HG03439 (cell line): Measurements from ENCODE around the gene LCP1.

Experiments
- ATAC-seq: cut with Tn5 transposase; IDR thresholded peaks from one replicate; pipeline ENCODE4 v1.9.1; 2021; ENCODE audit warnings: mild to moderate bottlenecking, moderate library complexity; ENCODE audit not compliant: unreplicated experiment

LCP1 gene

DNA sequence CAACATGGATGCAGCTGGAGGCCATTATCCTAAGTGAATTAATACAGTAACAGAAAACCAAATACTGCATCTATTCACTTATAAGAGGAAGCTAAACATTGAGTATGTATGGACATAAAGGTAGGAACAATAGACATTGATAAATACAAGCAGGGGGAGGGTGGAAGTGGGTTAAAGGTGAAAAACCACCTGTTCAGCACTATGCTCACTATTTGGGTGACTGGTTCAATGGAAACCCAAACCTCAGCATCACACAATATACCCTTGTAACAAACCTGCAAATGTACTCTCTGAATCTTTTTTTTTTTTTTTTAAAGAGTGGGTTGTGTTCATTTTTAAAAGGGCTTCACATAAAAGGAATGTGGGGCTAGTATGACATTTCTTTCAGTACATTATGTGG lies 50.3 kb downstream of the LCP1 start:
- no peak for ATAC-seq

DNA sequence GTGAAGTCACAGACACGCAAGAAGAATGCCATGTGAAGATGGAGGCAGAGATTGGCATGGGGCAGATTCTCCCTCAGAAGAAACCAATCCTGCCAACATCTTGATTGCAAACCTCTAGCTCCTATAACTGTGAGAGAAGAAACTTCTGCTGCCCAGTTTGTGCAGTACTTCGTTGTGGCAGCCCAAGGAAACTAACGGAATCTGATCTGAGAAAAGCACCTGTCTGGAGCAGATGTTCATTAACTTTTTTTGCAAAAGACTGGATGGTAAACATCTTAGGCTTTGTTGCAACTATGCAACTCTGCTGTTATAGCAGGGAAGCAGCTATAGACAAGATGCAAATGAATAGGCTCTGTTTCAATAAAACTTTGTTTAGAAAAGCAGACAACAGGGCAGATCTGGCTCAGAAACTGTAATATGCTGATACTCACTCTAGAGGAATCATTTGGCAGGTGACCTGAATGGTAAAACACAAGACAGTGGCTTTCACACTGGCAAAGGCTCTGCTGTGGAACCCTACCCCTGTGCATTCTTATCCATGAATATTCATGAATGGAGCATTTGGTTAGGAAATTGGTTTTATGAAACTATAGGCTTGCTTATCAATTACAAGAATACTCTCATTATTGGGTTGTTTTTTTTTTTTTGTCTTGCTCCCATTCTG lies 51.9 kb downstream of the LCP1 start:
- no peak for ATAC-seq

DNA sequence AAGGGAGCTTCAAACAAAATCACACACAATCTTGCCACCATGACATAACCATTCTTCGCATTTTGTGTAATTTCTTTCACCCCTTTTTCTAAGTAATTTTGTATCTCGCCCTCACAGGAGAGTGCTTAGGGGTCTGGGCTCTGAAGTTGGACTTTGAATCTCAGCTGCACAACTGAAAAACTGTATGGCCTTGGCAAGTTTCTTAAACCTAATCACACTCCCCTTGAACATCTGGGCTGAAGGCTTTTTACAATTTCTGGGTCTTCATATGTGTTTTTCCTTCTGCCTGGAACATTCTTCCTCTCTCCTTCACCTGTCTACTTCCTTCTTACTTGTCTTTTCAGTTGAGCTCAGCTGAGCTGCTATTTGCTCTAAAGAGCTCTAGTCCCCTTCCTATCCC lies 52.9 kb downstream of the LCP1 start:
- ATAC-seq, result no peak

DNA sequence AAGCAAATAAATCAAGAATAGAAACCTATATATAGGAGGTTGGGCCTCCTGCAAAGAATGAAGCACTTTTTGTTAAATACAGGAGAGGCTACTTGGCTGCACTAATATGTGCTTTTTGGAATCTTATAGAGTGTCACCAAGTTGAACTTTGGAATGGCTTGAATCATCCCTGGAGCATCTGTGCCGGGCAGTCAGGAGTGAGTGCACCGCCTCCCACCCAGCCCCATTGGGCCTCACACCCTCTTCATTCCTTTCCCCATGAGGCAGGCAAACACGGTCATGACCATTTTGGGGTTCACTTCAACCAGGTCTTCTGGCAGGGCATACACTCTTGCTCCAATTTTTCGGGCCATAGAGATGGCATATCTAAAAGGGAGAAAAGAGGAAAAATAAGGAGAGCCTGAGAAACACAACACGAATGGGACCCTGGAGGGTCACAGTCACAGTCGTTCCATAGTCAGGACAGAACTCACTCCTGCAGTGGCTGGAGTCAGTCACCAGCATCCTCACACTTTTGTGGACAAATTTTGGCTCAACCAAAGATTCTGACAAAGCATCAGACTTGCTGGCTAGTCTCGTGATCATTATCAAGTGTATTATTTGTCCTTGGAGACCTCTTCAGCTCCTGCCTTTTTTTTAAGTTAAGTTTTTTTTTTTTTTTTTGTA lies 54.5 kb downstream of the LCP1 start:
- ATAC-seq, result no peak

DNA sequence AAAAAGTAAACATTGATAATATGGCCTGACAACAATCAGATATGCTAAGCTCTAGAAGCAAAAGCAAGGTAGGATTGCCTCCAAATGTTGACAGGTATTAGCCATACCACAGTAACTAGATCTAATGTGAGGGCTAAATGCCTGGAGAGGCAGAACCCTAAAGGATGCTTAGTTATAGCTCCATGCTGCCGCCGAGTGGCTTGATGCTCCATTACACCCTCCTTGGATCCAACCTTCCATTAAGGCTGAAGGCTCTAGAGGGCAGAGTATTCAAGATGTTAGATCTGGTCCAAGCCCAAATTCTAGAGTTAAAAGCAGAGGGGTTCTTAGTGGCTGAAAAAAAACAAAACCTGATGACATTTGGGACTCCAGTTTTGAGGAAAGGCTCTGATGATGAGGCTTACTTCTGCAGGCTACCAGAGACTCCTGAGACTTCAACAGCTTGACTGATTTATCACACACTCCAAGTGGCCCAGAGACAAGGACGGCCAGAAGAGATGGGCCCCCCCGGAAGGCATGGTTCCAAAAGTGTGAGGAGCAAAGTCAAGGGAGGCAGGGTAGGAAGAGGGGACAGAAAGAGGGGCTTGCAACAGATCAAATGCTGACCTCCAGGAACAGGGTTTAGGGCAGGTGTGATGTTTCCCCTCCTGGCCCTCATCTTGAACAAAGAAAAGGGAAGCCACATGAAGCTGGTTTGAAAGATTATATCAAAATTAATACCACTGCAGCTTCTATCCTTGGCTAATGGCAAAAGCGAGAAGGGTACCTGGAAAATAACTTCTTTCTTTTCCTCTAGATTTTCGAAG lies 55.2 kb downstream of the LCP1 start:
- peak; percentile 78 for ATAC-seq

DNA sequence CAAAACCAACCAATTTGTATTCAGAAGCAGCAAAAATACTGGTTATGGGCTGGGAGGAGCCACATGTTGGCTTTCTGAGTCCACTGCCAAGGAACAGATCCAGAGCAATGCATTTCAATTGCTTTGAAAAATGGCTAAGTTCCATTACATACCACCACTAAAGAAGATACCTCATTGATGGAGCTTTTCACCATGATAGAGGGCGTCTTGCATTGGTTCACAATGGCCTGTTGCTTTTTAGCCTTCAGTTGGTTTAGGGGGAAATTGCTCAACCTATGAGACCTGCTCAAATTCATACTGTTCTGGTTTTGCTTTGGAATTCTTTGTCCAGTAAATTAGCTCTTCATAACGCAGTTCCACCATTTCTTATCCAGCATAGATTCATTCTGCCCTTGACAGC lies 55.9 kb downstream of the LCP1 start:
- ATAC-seq, result no peak

DNA sequence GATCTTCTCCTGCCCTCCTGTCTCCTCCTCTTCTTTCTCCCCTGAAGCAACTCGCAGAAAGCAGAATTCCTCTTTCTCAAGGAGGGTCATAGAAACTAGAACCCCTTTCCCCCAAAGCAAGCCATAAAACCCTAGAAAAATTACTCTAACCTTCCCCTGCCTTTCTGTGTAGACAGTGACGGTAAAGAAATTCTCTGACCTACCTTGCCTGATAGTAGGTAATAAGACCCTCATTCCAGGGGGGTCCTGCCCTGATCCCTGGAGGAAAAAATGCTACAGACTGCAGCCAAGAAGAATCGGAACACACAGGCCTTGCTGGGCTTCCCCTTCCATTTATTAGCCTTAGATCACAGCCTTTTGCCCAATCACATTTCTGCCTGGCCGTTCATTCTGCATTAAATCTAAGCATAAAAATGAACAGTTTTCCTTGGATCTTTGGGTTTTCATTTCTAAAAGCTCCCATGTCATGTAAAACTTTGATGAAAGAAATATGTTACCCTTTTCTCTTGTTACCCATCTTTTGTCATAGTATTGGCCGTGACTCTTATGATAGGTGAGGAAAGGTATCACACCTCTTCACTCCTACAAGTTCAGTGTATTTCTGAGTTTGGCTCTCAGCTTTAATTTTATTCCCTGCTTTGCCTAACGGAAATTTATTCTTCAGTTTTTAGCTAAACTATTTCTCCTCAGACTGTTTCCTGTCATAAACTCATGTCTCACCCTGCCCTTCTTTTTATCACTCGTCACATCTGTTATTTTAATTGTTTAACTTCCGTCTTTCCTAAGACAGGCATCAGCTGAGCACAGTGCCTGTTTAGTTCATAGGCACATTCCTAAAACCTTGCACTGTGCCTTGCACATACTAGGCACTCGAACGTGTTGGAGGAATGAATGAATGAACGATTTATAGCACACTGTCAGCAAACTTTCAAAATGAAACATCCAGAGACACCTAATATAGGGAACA lies 56.7 kb downstream of the LCP1 start:
- ATAC-seq, result no peak

DNA sequence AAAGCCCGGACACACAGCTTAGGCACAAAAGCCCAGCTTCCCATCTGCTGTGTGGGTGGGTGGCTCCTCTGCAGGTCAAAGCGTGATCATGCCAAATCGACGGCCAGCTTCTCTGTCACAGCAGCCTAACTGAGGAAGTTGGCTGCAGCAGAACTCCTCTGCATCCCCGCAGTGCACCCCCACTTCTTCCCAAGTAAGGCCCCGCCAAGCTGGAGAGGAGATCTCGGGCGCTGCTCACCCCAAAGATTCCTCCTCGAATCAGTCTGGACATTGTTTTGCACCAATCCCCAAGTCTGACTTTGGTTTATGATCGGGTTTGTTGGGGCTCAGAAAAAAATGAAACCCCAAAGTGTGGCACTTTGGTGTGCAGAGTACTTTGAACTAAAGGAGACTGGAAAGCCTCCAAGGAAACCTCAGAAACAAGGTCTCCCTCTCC lies 57.4 kb downstream of the LCP1 start:
- ATAC-seq, result no peak

DNA sequence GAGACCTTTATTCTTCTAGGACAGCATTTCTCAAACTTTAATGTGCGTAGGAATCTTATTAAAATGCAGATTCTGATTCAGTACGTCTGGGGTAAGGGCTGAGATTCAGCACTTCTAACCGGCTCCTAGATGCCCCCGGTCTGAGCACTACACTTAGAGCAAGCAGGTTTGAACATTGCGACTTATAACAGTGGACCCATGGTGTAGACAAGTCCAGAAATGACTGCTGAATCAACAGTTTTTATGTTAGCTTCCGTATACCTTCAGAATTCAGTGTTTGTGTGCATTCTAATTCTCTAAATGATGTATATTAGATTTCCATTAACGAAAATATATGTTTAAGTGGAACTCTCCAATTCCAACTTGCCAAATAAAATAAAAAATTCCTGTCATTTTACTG lies 59.7 kb downstream of the LCP1 start:
- ATAC-seq, result no peak

DNA sequence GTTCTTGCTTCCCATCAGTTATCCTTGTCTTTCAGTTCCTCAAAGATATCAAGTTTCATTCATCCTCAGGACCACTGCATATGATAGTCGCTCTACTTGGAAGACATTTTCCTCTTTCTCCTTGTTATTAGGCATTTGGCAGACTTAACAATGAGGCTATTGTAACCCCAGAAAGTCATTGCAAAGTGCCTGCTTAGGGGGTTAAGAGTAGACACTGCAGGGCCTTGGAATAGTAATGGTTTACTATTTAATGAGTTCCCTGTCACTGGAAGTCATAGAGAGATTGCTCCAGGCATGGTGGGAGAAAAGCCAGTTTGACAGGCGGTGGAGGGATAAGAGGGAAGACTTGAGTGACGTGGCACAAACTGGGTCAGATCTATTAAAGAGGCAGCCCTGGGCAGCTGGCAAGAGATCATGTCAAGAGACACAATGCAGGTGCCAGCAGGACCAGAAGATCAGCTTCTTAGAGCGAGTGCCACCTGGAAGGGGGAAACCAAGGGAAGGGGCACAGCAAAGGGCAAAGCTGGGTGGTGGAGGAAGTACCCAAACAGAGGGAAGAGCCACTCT lies 60.3 kb downstream of the LCP1 start:
- no peak for ATAC-seq

DNA sequence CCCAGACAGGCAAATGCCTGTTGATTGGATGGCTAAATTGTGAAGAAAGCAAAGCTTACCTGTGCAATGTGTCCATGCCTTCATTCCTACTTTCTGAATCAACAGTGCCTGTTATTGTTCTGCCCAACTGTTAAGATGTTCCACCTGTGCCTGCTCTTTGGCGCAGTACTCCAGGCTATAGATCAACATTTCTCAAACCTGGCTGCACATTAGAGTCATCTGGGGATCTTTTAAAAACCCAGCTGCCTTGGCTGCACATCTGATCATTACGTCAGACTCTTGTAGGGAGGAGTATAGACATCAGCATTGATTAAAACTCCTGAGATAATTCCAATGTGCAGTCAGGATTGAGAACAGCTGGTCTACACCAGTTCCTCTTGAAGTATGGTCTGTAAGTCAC lies 60.9 kb downstream of the LCP1 start:
- no peak for ATAC-seq

DNA sequence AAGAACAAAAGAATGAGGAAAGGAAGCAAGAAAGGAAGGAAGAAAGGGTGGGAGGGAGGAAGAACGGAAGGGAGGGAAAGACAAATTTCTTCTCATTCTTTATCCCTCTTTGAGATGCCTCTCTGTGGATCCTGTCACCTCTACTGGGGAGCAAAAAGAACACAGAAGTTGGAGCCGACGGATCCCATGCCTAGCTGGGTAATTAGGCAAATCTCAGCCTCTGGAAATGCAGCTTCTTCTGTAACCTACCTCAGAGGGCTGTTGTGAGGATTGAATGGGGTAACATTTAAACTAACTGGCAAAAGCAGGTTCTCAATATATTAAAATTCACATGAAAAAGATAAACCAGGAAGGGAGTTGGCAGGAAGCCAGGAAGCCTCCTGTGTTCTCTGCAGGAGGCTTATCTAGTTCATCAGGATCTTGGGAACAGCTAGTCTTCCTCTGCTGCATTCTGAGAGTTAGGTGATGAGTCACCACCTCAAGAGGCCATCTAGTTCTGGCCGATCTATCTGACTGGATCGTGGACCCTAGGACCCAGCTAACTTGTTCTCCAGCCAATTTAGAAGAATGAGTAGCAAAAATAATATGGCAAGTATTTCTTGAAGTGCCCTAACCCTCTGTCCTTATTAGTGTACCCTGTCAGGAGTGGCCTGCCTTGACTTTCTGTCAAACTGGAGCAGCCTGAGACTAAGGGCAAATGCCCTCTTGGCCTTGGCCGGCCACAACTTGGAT lies 61.9 kb downstream of the LCP1 start:
- ATAC-seq, result no peak

DNA sequence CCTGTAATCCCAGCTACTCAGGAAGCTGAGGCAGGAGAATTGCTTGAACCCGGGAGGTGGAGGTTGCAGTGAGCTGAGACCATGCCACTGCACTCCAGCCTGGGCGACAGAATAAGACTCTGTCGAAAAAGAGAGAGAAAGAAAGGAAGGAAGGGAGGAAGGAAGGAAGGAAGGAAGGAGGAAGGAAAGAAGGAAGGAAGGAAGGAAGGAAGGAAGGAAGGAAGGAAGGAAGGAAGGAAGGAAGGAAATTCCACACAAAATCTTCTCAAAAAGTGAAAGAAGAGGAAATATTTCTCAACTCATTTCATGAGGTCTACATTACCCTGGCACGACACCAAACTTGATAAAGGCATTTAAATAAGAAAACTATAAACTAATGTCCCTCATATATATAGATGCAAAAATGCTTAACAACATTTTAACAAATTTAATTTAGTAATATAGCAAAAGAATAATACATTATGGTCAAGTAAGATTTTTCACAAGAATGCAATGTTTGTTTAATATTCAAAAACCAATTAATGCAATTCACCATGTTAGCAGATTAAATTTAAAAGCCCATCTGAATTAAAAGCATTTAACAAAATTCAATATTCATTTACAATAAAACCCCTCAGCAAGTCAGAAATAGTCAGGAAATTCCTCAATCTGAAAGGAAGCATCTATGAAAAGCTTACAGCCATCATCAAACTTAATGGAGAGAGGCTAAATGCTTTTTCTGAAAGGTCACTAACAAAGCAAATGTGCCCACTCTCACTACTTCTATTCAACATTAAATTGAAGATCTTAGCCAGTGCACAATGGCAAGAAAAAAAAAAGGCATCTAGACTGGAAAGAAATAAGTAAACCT lies 65.1 kb downstream of the LCP1 start:
- no peak for ATAC-seq

DNA sequence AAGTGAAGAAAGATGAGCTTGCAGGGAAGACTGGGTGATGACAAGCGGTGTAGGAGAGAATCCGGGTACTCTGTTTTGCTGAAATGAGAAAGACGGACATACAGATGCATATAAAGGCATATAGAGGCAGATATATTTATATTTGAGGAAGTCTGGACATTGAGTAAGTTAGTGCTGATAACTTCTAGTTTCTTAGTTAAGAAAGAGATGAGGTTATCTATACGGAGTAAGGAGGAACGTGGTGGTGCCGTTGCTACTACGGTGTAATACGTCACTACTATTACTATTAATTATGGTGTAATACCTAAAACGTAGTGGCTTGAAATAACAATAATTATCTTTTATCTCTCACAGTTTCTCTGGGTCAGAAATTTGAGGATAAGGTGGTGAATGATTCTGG lies 67.4 kb downstream of the LCP1 start:
- no peak for ATAC-seq

DNA sequence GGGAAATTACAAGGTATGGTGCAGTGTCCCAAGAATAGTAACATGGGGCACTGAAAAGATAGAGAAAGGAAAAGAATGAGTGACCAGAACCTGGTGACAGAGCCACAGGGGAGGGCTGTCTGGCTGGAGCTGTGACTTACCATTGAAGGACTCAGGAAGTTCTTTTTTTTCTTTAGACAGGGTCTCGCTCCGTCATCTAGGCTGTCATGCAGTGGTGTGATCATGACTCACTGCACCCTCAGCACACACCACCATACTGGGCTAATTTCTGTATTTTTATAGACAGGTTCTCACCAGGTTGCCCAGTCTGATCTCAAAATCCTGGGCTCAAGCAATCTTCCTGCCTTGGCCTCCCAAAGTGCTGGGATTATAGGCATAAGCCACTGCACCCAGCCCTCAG lies 68.4 kb downstream of the LCP1 start:
- no peak for ATAC-seq

DNA sequence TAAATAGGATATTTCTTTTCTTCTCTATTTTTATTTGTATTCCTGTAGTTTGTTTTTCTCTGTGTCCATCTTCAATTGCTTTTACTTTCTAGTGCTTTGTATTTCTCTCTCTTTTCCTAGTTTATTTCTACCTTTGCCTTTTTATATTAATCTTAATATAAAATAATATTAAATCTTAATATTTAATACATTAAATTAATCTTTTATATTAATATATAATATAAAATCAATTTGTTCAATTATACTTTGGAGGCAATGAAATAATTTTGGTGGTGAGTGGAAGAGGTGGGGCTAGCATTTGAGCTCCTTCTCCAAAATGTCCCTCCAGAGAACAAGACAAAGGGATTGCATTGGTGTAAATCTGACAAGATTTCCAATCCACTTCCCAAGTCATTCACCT lies 70.8 kb downstream of the LCP1 start:
- no peak for ATAC-seq

DNA sequence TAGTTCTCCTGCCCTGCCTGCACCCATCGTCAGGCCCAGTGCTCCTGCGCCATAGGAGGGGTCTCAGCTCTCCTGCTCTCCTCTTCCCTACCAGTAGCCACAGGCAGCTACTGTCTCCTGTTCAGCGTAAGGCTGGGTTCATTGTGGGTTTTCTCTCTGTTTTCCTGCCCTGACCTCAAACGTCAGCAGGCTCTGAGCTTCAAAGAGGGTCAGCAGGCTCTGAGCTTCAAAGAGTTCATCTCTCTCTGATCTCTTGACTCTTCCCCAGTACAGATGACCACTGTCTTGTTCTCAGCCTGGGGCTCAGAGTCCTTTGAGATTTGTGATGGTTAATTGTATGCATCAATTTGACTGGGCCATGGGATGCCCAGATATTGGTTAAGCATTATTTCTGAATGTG lies 72.5 kb downstream of the LCP1 start:
- ATAC-seq, result no peak

DNA sequence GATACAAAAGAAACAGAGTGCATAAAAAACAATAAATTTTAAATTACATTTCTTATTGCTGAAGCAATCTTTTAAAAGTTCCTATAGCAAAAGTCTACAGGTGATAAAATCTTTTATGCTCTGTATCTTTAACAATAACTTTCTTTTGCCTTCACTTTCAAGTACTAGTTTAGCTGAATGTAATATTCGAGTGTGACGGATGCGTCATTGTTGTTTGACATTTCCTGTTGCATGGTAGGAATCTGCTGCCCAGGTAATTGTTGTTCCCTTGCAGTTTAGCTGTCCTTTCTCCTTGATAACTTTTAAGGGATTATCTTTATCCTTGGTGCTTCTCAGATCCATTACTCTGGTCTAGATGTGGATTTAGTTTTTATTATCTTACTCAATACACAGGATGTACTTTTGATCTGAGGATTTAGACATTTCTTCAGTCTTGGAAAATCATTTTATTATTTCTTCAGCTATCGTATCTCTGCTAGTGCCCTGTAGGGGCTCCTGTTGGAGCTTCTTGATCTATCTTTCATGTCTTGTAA lies 75.1 kb downstream of the LCP1 start:
- no peak for ATAC-seq

DNA sequence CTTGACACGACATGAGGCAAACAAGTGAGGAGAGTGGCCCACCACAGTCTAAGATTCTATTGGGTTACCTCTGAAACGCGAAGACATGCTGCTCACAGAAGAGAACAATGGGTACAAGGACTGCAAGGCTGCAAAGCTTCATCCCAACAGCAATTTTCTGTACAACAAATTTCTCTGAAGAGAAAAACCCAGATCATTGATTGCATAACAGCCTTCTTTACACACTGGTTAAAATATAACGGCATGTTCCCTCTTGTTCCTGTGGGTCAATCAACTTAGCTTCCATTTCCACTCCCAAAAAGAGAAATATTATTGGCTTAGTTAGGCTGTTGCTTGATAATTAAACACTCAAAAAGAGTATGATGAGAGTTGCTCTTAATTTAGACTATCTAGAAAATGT lies 77.1 kb downstream of the LCP1 start, which contains the start of gene CPB2:
Gene CPB2, minus strand, starts transcription at position 166 of the 400 bp plus-strand sequence. Its CDS starts 24 bp downstream, at position 142.
- ATAC-seq, result no peak
